ENCODE results near the gene MAPRE2. TPM values are rescaled to one million over a fixed set of nuclear protein-coding genes. Genes with fewer than 3 reads are reported as not detected.

The MAPRE2 gene
- total RNA-seq, 1 experiment from 2014 or later = 31.4 TPM

- Mint-ChIP-seq H3K9me3 (ENCODE audit: low read depth, unreplicated experiment) (no peaks in the 10 kb centered on the region), H3K36me3 (ENCODE audit: insufficient read depth, unreplicated experiment) (no peaks in the 10 kb centered on the region), H3K4me3 (ENCODE audit: low read depth, unreplicated experiment) (no peak overlapping the region), H3K4me1 (ENCODE audit: low read depth, unreplicated experiment) (no peaks in the 10 kb centered on the region), H3K27me3 (ENCODE audit: unreplicated experiment) (no peaks in the 10 kb centered on the region), H3K27ac (ENCODE audit: unreplicated experiment) (no peak overlapping the region)
- BruUV-seq (replicated peaks) = no TSS peak
- no peak for DNase-seq
- intact Hi-C loops (cut with micrococcal nuclease; ENCODE audit: unreplicated experiment) = no loop called here
- TF ChIP-seq CTCF (IDR thresholded peaks at IDR 0.05; ENCODE audit: unreplicated experiment) = no peak
- CTCF ChIA-PET = interaction anchor here (0.5 kb wide), 1 partner anchor 16 kb away, joined by 4 read pairs; no protein-coding TSS in a partner anchor
These were observed 76.2 kb downstream of the MAPRE2 start for GRCh38 chr18:35117372-35117771.

GRCh38 chr18:35117951-35118411 lies 76.8 kb downstream of the MAPRE2 start:
- intact Hi-C loops (cut with micrococcal nuclease; ENCODE audit: unreplicated experiment) = no loop called here
- Mint-ChIP-seq H3K4me3 (ENCODE audit: low read depth, unreplicated experiment) (no peak overlapping the region), H3K27ac (ENCODE audit: unreplicated experiment) (no peak overlapping the region), H3K9me3 (ENCODE audit: low read depth, unreplicated experiment) (no peaks in the 10 kb centered on the region), H3K27me3 (ENCODE audit: unreplicated experiment) (no peaks in the 10 kb centered on the region), H3K36me3 (ENCODE audit: insufficient read depth, unreplicated experiment) (no peaks in the 10 kb centered on the region), H3K4me1 (ENCODE audit: low read depth, unreplicated experiment) (no peaks in the 10 kb centered on the region)
- CTCF ChIA-PET = no interaction called here
- TF ChIP-seq CTCF (IDR thresholded peaks at IDR 0.05; ENCODE audit: unreplicated experiment) = no peak
- BruUV-seq (replicated peaks) = no TSS peak
- no peak for DNase-seq

GRCh38 chr18:35118641-35119040 lies 77.4 kb downstream of the MAPRE2 start:
- CTCF ChIA-PET = no interaction called here
- TF ChIP-seq CTCF (IDR thresholded peaks at IDR 0.05; ENCODE audit: unreplicated experiment) = no peak
- Mint-ChIP-seq H3K9me3 (ENCODE audit: low read depth, unreplicated experiment) (no peaks in the 10 kb centered on the region), H3K4me3 (ENCODE audit: low read depth, unreplicated experiment) (no peak overlapping the region), H3K4me1 (ENCODE audit: low read depth, unreplicated experiment) (no peaks in the 10 kb centered on the region), H3K36me3 (ENCODE audit: insufficient read depth, unreplicated experiment) (no peaks in the 10 kb centered on the region), H3K27me3 (ENCODE audit: unreplicated experiment) (no peaks in the 10 kb centered on the region), H3K27ac (ENCODE audit: unreplicated experiment) (no peak overlapping the region)
- intact Hi-C loops (cut with micrococcal nuclease; ENCODE audit: unreplicated experiment) = no loop called here
- no TSS peak for BruUV-seq (replicated peaks)
- DNase-seq = no peak

GRCh38 chr18:35121038-35121437 lies 79.8 kb downstream of the MAPRE2 start:
- no TSS peak for BruUV-seq (replicated peaks)
- Mint-ChIP-seq H3K27me3 (ENCODE audit: unreplicated experiment) (no peaks in the 10 kb centered on the region), H3K4me3 (ENCODE audit: low read depth, unreplicated experiment) (no peak overlapping the region), H3K27ac (ENCODE audit: unreplicated experiment) (no peak overlapping the region), H3K9me3 (ENCODE audit: low read depth, unreplicated experiment) (no peaks in the 10 kb centered on the region), H3K4me1 (ENCODE audit: low read depth, unreplicated experiment) (no peaks in the 10 kb centered on the region), H3K36me3 (ENCODE audit: insufficient read depth, unreplicated experiment) (no peaks in the 10 kb centered on the region)
- intact Hi-C loops (cut with micrococcal nuclease; ENCODE audit: unreplicated experiment) = no loop called here
- no peak for DNase-seq
- CTCF ChIA-PET = no interaction called here
- no peak for TF ChIP-seq CTCF (IDR thresholded peaks at IDR 0.05; ENCODE audit: unreplicated experiment)

Data from Calu3 (cell line).